ENCODE measurements around the gene PEX11B. TPM values are rescaled to one million over a fixed set of nuclear protein-coding genes. Genes with fewer than 3 reads are reported as not detected.

Gene PEX11B
- total RNA-seq, 1 experiment from 2014 or later = 13.7 TPM

DNA sequence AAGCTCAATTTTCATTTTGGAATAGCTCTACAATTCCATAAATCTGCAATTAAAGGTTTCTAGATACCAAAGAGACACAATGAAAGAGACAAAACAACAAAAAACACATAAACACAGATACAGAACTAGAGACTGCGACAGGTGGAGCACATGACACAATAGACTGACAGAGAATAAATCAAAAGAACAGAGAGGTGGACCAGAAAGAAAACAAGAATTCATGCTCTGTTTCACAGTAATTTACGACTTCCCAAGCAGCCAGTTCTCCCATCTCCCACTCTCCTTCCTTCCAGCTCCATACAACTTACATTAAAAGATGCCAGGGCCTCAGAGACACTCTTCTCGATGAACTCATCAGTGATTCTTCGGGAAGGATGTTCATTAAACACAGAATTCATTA, 23.9 kb upstream of the PEX11B start:
- peaks cover 5% of the 10 kb centered on the region; the same call in 1 of the 2 replicates for H3K4me1 ChIP-seq (ENCODE audit: insufficient read depth, low read length)
- H4K91ac ChIP-seq (ENCODE audit: insufficient read length, low read depth, low read length) = no peak overlapping the region
- no peak for TF ChIP-seq CTCF (conservative IDR thresholded peaks at IDR 0.05)
- H3K4me1 Mint-ChIP-seq = peaks cover 6 to 9% of the 10 kb centered on the region in 2 experiments
- no peak overlapping the region for H2BK5ac ChIP-seq (ENCODE audit: insufficient read length, low read length)
- H3K36me3 Mint-ChIP-seq (ENCODE audit: insufficient read depth in 1 of 3, low read depth in 3 of 3) = no peaks in the 10 kb centered on the region; a peak in 1 of 7 replicates
- H2BK120ac ChIP-seq (ENCODE audit: low read depth, low read length, poor library complexity, severe bottlenecking) = no peak overlapping the region
- H3K27me3 Mint-ChIP-seq (ENCODE audit: low read depth) = no peaks in the 10 kb centered on the region
- H2AK5ac ChIP-seq (ENCODE audit: insufficient read length, low read length) = no peak overlapping the region
- H3K23me2 ChIP-seq (ENCODE audit: insufficient read length, low read depth, low read length, poor library complexity, severe bottlenecking) = no peaks in the 10 kb centered on the region
- H3K79me2 ChIP-seq (ENCODE audit: insufficient read depth, low read length) = no peaks in the 10 kb centered on the region
- H2BK20ac ChIP-seq (ENCODE audit: low read depth, low read length, poor library complexity, severe bottlenecking) = no peak overlapping the region
- H4K20me1 ChIP-seq (ENCODE audit: control insufficient read depth, insufficient read depth, insufficient read length) = no peaks in the 10 kb centered on the region
- no peak overlapping the region for H3K14ac ChIP-seq (ENCODE audit: insufficient read depth, low read length)
- no peak overlapping the region for H3T11ph ChIP-seq (ENCODE audit: low read length)
- WGBS (ENCODE audit: extremely low coverage, insufficient read length, low lambda C conversion rate) = no CpG with 5 or more reads among the region's 4 CpGs
- no peaks in the 10 kb centered on the region for H3K9me3 Mint-ChIP-seq
- no peaks in the 10 kb centered on the region for H3K27me3 ChIP-seq (ENCODE audit: insufficient read depth, low read length)
- no peak overlapping the region for H2BK15ac ChIP-seq (ENCODE audit: low read depth, low read length)
- no peaks in the 10 kb centered on the region for H3K79me1 ChIP-seq (ENCODE audit: insufficient read depth, low read depth, low read length, poor library complexity, severe bottlenecking)
- no peaks in the 10 kb centered on the region for H3K9me3 ChIP-seq (ENCODE audit: control insufficient read depth, low read depth, low read length)
- H4K5ac ChIP-seq (ENCODE audit: insufficient read length, low read depth, low read length) = no peak overlapping the region
- no peak for DNase-seq
- no peak overlapping the region for H3K4me2 ChIP-seq (ENCODE audit: insufficient read depth, insufficient read length, low read length)
- H3K18ac ChIP-seq (ENCODE audit: insufficient read length, low read depth, low read length) = no peak overlapping the region
- H3K56ac ChIP-seq (ENCODE audit: insufficient read length, low read depth, low read length) = no peak overlapping the region
- H3K23ac ChIP-seq (ENCODE audit: insufficient read length, low read depth, low read length) = no peak overlapping the region
- no peak overlapping the region for H4K8ac ChIP-seq (replicated peaks; ENCODE audit: insufficient read length, low read depth, low read length)
- no peak overlapping the region for H2BK12ac ChIP-seq (ENCODE audit: insufficient read length, low read depth, low read length)
- no peak overlapping the region for H3K27ac ChIP-seq (ENCODE audit: insufficient read length, low read depth, low read length)
- H3K27ac Mint-ChIP-seq = no peak overlapping the region; a peak in 1 of 7 replicates
- no peak overlapping the region for H3K4ac ChIP-seq (ENCODE audit: low read depth, low read length)
- no peak overlapping the region for H3K9ac ChIP-seq (ENCODE audit: extremely low read depth, insufficient read length, low read length)
- H3K4me3 Mint-ChIP-seq = no peak overlapping the region
- H2AFZ ChIP-seq (ENCODE audit: low read length) = no peak overlapping the region

Measured in H9 (cell line).